Epidermal melanocyte (primary cell): ENCODE data around the gene SLC47A2.

ENCODE experiments used
- DNase-seq: peaks from one replicate; pipeline ENCODE4 v3.0.0; 2011; ENCODE audit warnings: low spot score; ENCODE audit not compliant: insufficient read length

The SLC47A2 gene

DNA sequence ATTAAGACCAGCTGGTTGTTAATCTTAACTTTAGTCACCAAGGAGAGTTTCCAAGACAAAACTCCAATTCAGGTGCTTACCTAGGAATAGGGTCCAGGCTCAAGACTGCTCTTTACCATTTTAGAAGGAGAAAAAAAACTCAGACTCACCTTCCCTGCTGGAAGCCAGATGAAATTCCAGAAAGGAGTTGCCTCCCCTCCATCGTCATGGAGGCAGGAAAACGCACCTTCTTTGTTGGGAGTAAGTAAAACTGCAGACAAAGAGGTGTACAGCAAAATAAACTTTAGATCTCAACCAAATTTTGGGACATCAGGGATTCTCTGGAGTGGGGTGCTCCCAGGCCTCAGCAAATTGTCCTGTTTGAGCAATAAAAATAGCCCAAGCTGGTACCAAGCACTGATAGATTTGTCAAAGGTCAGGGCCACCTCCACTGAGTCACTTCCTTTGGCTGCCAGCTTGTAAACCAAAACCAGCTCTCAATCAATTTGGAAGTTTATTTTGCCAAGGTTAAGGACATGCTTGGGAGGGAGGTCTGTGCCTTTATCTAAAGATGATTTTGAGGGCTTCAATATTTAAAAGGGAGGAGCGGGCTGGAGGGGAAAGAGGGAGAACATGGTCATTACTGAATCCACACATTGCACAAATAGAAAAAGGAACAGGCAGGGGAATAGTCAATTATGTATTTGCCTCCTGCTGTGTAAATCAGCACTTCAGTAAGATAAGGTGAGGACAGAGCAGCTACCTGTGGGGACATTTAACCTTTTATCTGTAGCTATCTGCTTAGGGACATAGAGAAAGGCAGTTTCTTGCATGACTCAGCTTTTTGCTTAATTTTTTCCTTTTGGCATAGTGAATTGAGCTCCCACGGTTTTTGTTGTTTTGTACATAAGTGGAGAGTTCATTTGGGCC, 69.3 kb downstream of the SLC47A2 start:
- no peak for DNase-seq

DNA sequence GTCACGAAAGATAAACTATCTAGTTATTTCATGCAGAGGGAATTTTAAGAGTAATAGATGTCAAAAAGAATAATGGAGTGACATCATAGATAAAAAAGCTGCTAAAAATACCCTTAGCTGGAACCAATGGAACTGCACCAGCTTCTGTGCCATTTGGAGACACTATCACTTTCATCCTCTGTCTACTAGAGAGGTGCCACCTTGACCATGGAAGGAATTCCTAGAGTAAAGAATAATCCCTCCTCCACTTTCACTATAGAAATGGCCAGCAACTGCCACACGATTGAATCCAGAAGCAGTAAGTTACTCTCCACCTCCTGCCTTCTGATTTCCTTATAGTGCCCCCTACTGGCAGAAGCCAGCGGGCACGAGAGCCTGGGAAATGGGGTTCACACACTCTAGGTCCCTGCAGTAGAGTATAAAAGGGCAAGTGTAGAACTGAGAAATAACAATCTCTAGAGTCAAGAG, 70.6 kb downstream of the SLC47A2 start:
- no peak for DNase-seq

DNA sequence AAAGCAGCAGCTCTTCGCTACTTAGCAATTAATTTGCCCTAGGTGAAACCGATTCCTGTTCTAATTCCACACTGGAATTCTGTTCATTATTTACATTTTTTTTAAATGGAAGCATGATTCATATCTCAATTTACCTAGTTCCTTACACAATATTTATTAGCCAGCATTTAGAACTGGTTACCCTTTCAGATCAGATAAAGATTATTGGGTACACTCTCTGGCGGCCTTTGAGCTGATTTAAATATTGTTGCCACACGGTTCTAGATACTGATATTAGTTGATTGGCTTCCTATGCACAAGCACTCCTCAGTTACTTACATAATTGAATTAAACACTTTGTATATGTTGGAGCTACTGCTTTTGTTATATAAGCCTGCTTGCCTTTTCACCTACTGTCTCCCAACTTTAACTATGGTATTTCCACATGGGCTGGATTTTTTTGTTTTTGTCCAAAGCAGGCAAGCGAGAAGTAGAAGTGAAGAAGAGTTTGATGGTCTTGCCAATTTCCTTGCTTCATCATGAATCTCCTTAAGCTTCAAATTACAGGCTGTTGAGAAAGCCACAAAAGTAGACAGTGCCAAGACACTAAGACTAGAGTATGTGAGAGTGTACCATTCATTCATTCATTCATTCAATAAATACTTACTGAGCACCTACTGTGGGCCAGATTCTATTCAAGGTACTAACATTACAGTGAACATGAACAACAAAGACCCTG, 71.7 kb downstream of the SLC47A2 start:
- no peak for DNase-seq

DNA sequence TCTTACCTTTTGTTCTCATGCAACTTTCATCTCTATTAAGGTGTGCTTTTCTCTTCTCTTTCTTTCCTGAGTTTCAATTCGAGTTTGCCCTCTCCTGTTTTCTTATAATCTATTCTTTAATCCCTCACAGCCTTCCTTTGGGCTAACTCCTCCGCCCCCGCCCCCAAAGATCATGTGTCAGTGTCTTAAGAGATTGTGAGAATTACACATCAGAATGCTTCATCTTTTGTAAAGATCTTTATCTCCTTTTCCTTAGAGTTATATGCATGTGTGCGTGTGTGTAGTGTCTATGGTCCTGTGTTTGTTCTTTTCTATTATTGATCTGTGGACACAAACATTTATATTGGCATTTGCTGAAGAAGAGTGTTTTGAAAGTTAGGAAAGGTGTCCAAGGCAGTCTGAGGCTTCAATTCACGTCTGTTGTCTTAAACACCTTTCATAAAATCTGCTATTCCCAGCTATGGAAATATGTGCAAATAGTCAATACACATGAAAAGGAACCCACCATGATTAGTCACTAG, 74.0 kb downstream of the SLC47A2 start:
- no peak for DNase-seq

DNA sequence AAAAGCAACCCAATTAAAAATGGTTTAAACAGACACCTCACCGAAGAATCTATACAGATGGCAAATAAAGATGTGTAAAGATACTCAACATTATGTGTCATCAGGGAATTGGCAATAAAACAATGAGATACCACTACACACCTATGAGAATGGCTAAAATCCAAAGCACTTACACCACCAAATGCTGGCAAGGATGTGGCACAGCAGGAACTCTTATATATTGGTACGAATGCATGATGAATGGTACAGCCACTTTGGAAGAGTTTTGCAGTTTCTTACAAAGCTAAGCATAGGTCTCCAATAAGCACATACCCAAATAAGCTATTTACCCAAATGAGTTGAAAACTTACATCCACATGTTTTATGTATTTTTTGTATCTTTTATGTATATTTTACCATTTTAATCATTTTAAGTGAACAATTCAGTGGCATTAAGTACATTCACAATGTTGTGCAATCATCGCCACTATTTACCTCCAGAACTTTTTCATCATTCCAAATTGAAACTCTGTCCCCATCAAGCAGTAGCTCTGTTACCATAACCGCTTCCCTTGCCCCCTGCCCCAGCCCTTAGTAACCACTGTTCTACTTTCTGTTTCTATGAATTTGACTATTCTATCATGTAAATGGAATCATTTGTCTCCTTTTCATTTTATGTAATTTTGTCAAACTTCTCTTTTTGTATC, 74.6 kb downstream of the SLC47A2 start:
- DNase-seq, result no peak

DNA sequence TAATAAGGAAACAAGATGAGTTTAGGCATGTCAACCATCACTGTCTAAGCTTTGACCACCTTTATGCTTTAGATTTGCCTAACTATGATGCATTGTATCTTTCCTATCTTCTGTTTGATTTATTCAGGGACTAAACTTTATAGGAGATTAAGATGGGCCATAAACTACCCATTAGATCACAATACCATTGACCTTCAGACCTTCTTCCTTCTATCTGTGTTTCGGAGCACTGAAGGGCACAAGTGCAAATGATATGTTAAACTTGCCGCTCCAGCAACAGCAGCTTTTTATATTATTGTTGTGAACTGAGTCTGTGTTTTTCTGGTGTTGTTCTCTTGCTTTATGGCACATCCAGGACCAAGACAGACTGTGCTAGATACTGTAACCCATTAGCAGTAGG, 84.5 kb downstream of the SLC47A2 start:
- no peak for DNase-seq

DNA sequence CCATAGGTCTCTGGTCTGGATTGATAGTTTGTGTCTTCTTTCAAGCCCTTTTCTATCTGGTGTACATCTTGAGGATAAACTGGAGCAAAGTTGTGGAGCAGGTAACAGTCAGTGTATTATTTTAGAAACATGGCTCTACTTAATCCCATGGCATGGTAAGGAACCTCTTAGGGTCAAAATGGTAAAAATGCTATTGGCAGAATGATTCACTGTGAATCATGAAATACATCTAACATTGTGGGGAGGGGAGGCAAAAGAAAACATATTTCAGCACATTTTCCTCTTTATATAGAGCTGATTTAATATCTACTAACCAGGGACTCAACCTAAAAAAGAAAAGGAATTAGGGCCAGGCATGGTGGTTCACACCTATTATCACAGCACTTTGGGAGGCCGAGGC, 85.7 kb downstream of the SLC47A2 start:
- DNase-seq, result no peak

DNA sequence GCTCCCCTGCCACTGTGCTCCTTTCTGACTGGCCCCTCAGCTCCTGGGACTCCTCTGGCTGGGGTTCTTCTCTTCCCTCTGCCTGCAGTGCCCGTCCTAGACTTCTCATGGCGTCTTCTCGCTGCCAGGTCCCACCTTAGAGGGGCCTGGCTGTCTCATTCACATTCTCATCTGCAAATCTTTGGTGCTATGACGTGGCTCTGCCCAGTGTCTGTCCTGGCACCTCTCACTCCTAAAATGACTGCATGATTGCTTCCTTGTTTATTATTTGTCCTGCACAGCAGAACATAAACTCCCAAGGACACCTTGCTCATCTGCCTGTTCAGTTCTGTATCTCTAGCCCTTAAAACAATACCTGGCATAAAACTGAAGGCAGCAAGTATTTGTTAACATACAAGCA, 86.3 kb downstream of the SLC47A2 start:
- DNase-seq, result no peak

DNA sequence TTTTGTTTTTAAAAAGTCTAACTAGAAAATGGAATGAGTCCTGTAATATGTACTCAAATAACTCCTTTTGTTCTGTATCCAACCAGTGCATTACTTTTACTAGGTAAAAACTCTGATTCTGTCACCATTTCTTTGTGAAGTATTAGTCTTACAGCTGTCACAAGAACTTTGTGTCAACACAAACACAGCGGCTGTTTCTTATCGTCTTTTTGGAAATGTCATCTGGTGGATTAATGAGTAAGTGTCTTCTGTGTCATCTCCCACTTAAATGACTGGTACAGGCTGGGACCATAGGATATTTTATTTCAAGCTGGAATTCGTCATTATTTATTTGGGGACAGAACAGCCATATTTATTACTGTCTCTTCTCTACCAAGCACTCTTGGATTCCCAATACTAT, 86.9 kb downstream of the SLC47A2 start:
- no peak for DNase-seq
